NOMO-1 treated with dmso at 0.1 percent for 144 hours (cell line): ENCODE data around the gene PHACTR1.

Experiments used
- DNase-seq: peaks from one replicate; lab custom pipeline; 2025; ENCODE audit not compliant: unreplicated experiment; lab: John Stamatoyannopoulos, UW

Gene PHACTR1

GRCh38 chr6:12892151-12892550, 175.6 kb downstream of the PHACTR1 start:
- no peak for DNase-seq

GRCh38 chr6:12893036-12893435, 176.5 kb downstream of the PHACTR1 start:
- DNase-seq, result no peak

- no peak for DNase-seq
Observed at GRCh38 chr6:12895721-12896120, 179.2 kb downstream of the PHACTR1 start.

GRCh38 chr6:12896208-12896733, 179.7 kb downstream of the PHACTR1 start:
- DNase-seq, result no peak

- DNase-seq, result no peak
Observed at GRCh38 chr6:12898603-12899002, 182.0 kb downstream of the PHACTR1 start.

- no peak for DNase-seq
Observed at GRCh38 chr6:12899046-12899833, 182.7 kb downstream of the PHACTR1 start.

GRCh38 chr6:12903246-12903645, 186.7 kb downstream of the PHACTR1 start:
- DNase-seq, result peak; percentile 81

GRCh38 chr6:12909833-12910232, 193.3 kb downstream of the PHACTR1 start:
- no peak for DNase-seq

- peak; percentile 25 for DNase-seq
Observed at GRCh38 chr6:12911427-12911826, 194.9 kb downstream of the PHACTR1 start.

- no peak for DNase-seq
Observed at GRCh38 chr6:12913201-12913600, 196.6 kb downstream of the PHACTR1 start.

- peak; percentile 44 for DNase-seq
Observed at GRCh38 chr6:12916006-12916405, 199.4 kb downstream of the PHACTR1 start.

GRCh38 chr6:12916420-12917136, 200.0 kb downstream of the PHACTR1 start:
- DNase-seq, result no peak

GRCh38 chr6:12921467-12921866, 204.9 kb downstream of the PHACTR1 start:
- no peak for DNase-seq

GRCh38 chr6:12923644-12924235, 207.2 kb downstream of the PHACTR1 start:
- no peak for DNase-seq

- no peak for DNase-seq
Observed at GRCh38 chr6:12924911-12925310, 208.3 kb downstream of the PHACTR1 start.

- DNase-seq, result no peak
Observed at GRCh38 chr6:12927746-12928145, 211.2 kb downstream of the PHACTR1 start.

GRCh38 chr6:12929678-12930077, 213.1 kb downstream of the PHACTR1 start:
- no peak for DNase-seq

- DNase-seq, result no peak
Observed at GRCh38 chr6:12931639-12932038, 215.1 kb downstream of the PHACTR1 start.

- DNase-seq, result no peak
Observed at GRCh38 chr6:12935637-12936036, 219.1 kb downstream of the PHACTR1 start.

GRCh38 chr6:12937971-12938370, 221.4 kb downstream of the PHACTR1 start:
- DNase-seq, result no peak

GRCh38 chr6:12939314-12939713, 222.7 kb downstream of the PHACTR1 start:
- no peak for DNase-seq

- no peak for DNase-seq
Observed at GRCh38 chr6:12941422-12941821, 224.9 kb downstream of the PHACTR1 start.
